Epithelial cell of proximal tubule (primary cell): ENCODE measurements around the gene HSCB. TPM values are rescaled to one million over a fixed set of nuclear protein-coding genes. Genes with fewer than 3 reads are reported as not detected.
"Not testable (repeated sequence)": the region's sequence is repeated elsewhere in the genome, so short reads cannot be mapped to it uniquely, and the experiment has no call there.

Experiments
- DNase-seq: peaks from one replicate; pipeline ENCODE4 v3.0.0-alpha.2; 2011; ENCODE audit warnings: low read depth
- H3K4me3 ChIP-seq: 2 replicates; pipeline ENCODE4 v1.5.1; 2011; ENCODE audit warnings: low read depth, mild to moderate bottlenecking, low read length
- total RNA-seq: library from RNA; depleted of rRNA; stranded (reverse); fragments of >200 nt; gene quantifications from 2 replicates; pipeline ENCODE4 v1.2.3, GENCODE V29; 2015
- TF ChIP-seq, protein P1 (sequence below): conservative IDR thresholded peaks from 2 replicates; pipeline ENCODE4 v1.5.1; 2012; ENCODE audit warnings: low read depth, mild to moderate bottlenecking, low read length

Gene HSCB
- total RNA-seq, 1 donor from 2014 or later: 19.7 TPM

- TF ChIP-seq, protein P1, sequence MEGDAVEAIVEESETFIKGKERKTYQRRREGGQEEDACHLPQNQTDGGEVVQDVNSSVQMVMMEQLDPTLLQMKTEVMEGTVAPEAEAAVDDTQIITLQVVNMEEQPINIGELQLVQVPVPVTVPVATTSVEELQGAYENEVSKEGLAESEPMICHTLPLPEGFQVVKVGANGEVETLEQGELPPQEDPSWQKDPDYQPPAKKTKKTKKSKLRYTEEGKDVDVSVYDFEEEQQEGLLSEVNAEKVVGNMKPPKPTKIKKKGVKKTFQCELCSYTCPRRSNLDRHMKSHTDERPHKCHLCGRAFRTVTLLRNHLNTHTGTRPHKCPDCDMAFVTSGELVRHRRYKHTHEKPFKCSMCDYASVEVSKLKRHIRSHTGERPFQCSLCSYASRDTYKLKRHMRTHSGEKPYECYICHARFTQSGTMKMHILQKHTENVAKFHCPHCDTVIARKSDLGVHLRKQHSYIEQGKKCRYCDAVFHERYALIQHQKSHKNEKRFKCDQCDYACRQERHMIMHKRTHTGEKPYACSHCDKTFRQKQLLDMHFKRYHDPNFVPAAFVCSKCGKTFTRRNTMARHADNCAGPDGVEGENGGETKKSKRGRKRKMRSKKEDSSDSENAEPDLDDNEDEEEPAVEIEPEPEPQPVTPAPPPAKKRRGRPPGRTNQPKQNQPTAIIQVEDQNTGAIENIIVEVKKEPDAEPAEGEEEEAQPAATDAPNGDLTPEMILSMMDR: no peak
- DNase-seq: peak; percentile 80
- H3K4me3 ChIP-seq: peak overlapping the region; percentile 65
Observed at GRCh38 chr22:28798810-28799605, 57.2 kb downstream of the HSCB start.

- H3K4me3 ChIP-seq: peak overlapping the region; percentile 65
- TF ChIP-seq, protein P1: no peak
- DNase-seq: no peak
Observed at GRCh38 chr22:28799606-28800307, 57.9 kb downstream of the HSCB start.

- peak; percentile 46 for DNase-seq
- peak within 1 kb of the TSS; percentile 65 for H3K4me3 ChIP-seq
- TF ChIP-seq, protein P1: no peak
Observed at GRCh38 chr22:28800308-28801041, 58.6 kb downstream of the HSCB start, which contains the start of gene XBP1. Gene XBP1, minus strand, starts transcription at chr22:28800569.

DNA sequence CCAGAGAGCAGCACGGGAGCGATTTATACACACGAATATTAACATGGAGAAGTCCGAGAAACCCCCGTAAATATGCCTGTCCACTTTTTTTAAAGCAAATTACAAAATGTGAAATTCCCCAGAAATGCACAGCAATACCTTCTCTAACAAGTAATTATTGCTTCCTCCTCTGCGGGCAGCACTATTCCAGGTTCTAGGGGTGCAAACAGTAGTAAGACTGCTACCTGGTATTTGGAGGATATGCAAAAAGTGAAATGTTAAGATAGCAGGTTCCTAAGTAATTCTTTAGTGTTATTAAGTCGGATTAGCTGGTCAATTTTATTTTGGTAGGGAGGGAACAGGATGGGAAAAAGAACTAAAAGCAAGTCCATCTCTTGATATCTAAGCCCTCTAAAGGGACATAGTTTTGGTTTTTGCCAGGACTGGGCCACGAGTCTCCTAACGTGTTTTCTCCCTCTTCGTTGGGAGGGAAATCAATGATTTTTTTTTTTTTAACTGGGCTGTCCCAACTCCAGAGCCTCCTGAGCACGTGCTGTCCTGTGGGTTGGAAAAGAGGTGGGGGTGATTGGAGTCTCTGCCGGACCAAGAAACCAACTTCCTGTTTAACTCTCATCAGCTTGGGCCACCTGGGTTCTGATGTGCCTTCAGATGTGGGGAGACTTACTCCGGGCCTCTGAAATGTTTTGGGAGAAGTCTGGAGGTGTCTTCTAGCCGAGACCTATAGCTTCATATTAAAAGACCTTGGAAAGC, 60.2 kb downstream of the HSCB start:
- DNase-seq: no peak
- H3K4me3 ChIP-seq: peak overlapping the region; percentile 7
- TF ChIP-seq, protein P1: no peak

- TF ChIP-seq, protein P1: peak; percentile 21
- no peak overlapping the region for H3K4me3 ChIP-seq
- no peak for DNase-seq
Observed at GRCh38 chr22:28802595-28803123, 60.8 kb downstream of the HSCB start.

DNA sequence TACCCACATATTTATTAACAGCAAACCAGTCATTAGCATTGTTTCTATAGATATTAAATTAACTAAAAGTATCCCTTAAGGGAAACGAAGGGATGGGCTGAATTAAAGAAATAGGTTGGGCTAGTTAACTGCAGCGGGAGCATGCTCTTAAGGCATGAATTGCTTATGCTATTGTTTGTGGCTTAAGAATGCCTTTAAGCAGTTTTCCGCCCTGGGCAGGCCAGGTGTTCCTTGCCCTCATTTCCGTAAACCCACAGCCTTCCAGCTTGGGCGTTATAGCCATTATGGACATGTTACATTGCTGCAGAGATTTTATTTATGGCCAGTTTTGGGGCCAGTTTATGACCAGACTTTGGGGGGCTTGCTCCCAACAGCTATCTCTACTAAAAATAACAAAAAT, 63.6 kb downstream of the HSCB start:
- DNase-seq, H3K4me3 ChIP-seq: not testable (repeated sequence)

Other genes with a start within 250 kb of the HSCB start
- gene TTC28, start 62.2 kb upstream of the HSCB start, total RNA-seq: 0.72 and 3.7 TPM in 2 replicates
- gene CHEK2, start 219 bp upstream of the HSCB start, total RNA-seq: 13.1 and 19.9 TPM in 2 replicates
- gene CCDC117, start 30.7 kb downstream of the HSCB start, total RNA-seq: 17.1 and 20.9 TPM in 2 replicates
- gene XBP1, start 58.5 kb downstream of the HSCB start, total RNA-seq: 147 and 153 TPM in 2 replicates
- gene ZNRF3, start 141.5 kb downstream of the HSCB start, total RNA-seq: 12.2 and 15.6 TPM in 2 replicates